IMR-90 (cell line): ENCODE results near the gene ISOC2. TPM values are rescaled to one million over a fixed set of nuclear protein-coding genes. Genes with fewer than 3 reads are reported as not detected.
A peak's percentile ranks its signal among the peaks of the same experiment; 100 is the strongest.

Experiments used
- ATAC-seq: fragments of 200-7000 bp; cut with Tn5 transposase; 2 replicates; pipeline ENCODE4 v1.9.1; 2020; ENCODE audit warnings: low read depth, mild to moderate bottlenecking, moderate library complexity
- BruUV-seq: library from RNA; stranded (reverse); fragments of 400-500 nt; replicated peaks from 2 replicates; lab custom pipeline; 2021; lab: Mats Ljungman, UMichigan
- CTCF ChIA-PET: fragments of 300-600 bp; formaldehyde crosslinking; extraction: SDS; loops from one replicate; lab custom pipeline; 2021; ENCODE audit warnings: antibody characterized with exemption; lab: Yijun Ruan, JAX
- POLR2A ChIA-PET: fragments of 300-600 bp; sonication (Branson Sonifier 250); formaldehyde crosslinking; loops from one replicate; lab custom pipeline; 2022; ENCODE audit warnings: antibody characterized with exemption; ENCODE audit not compliant: unreplicated experiment; lab: Charles Lee
- DNase-seq: peaks from one replicate; pipeline ENCODE4 v3.0.0; 2013
- H2AFZ ChIP-seq: replicated peaks from 2 replicates; pipeline ENCODE3; 2013; ENCODE audit warnings: low read length, mild to moderate bottlenecking; ENCODE audit not compliant: poor library complexity
- H2AK5ac ChIP-seq: 2 replicates; pipeline ENCODE4 v1.6.1; 2013; ENCODE audit warnings: low read depth, low read length, inconsistent platforms
- H2AK9ac ChIP-seq: replicated peaks from 2 replicates; pipeline ENCODE3; 2013; ENCODE audit warnings: mild to moderate bottlenecking, low read depth, low read length, moderate library complexity; ENCODE audit not compliant: poor library complexity
- H2BK120ac ChIP-seq: 2 replicates; pipeline ENCODE4 v1.6.1; 2013; ENCODE audit warnings: low read depth, low read length, inconsistent platforms
- H2BK15ac ChIP-seq: 3 replicates; pipeline ENCODE4 v1.6.1; 2013; ENCODE audit warnings: low read depth, low read length, inconsistent platforms
- H2BK20ac ChIP-seq: 2 replicates; pipeline ENCODE4 v1.6.1; 2013; ENCODE audit warnings: low read depth, mild to moderate bottlenecking, inconsistent platforms, low read length, moderate library complexity
- H2BK5ac ChIP-seq: 2 replicates; pipeline ENCODE4 v1.6.1; 2013; ENCODE audit warnings: mild to moderate bottlenecking, low read depth, low read length, inconsistent platforms; ENCODE audit not compliant: poor library complexity, severe bottlenecking
- H3K14ac ChIP-seq: replicated peaks from 2 replicates; pipeline ENCODE4 v1.6.1; 2013; ENCODE audit warnings: low read depth, low read length, inconsistent platforms
- H3K18ac ChIP-seq: 2 replicates; pipeline ENCODE4 v1.6.1; 2013; ENCODE audit warnings: low read depth, low read length, control low read depth
- H3K23ac ChIP-seq: 2 replicates; pipeline ENCODE4 v1.6.1; 2013; ENCODE audit warnings: low read depth, low read length, inconsistent platforms
- H3K27ac ChIP-seq: 2 replicates; pipeline ENCODE4 v1.5.1; 2013; ENCODE audit warnings: mild to moderate bottlenecking, control low read depth, low read length; ENCODE audit not compliant: insufficient read depth
- H3K27me3 ChIP-seq: 2 replicates; pipeline ENCODE4 v1.6.1; 2013; ENCODE audit warnings: low read length; ENCODE audit not compliant: control insufficient read depth, insufficient read depth
- H3K36me3 ChIP-seq: 2 replicates; pipeline ENCODE4 v1.6.1; 2013; ENCODE audit warnings: low read length, mixed read lengths; ENCODE audit not compliant: control insufficient read depth, insufficient read depth
- H3K4ac ChIP-seq: 2 replicates; pipeline ENCODE4 v1.6.1; 2013; ENCODE audit warnings: low read depth, low read length, inconsistent platforms
- H3K4me1 ChIP-seq: 2 replicates; pipeline ENCODE4 v1.6.1; 2013; ENCODE audit warnings: low read length, mixed read lengths; ENCODE audit not compliant: control insufficient read depth, insufficient read depth
- H3K4me2 ChIP-seq: 2 replicates; pipeline ENCODE4 v1.6.1; 2013; ENCODE audit warnings: low read depth, mild to moderate bottlenecking, control low read depth, low read length, moderate library complexity
- H3K4me3 ChIP-seq: 2 replicates; pipeline ENCODE4 v1.5.1; 2013; ENCODE audit warnings: low read depth, mild to moderate bottlenecking, control low read depth, low read length, moderate library complexity; ENCODE audit not compliant: insufficient read depth
- H3K56ac ChIP-seq: 2 replicates; pipeline ENCODE4 v1.6.1; 2013; ENCODE audit warnings: low read length, inconsistent platforms; ENCODE audit not compliant: insufficient read depth; ENCODE audit errors: extremely low read depth
- H3K79me1 ChIP-seq, 2 experiments: 2 replicates each; pipeline ENCODE4 v1.6.1; 2013; ENCODE audit warnings: low read length in 2 of 2, inconsistent platforms in 1 of 2, low read depth in 1 of 2
- H3K9ac ChIP-seq: 2 replicates; pipeline ENCODE4 v1.6.1; 2013; ENCODE audit warnings: low read depth, low read length, control low read depth
- H3K9me1 ChIP-seq: 2 replicates; pipeline ENCODE4 v1.6.1; 2013; ENCODE audit warnings: low read length, inconsistent platforms; ENCODE audit not compliant: insufficient read depth
- H3K9me3 ChIP-seq: 2 replicates; pipeline ENCODE4 v1.6.1; 2013; ENCODE audit warnings: low read length; ENCODE audit not compliant: control insufficient read depth, insufficient read depth
- H4K20me1 ChIP-seq: 2 replicates; pipeline ENCODE4 v1.6.1; 2013; ENCODE audit warnings: low read length, inconsistent platforms; ENCODE audit not compliant: insufficient read depth
- H4K5ac ChIP-seq: 2 replicates; pipeline ENCODE4 v1.6.1; 2013; ENCODE audit warnings: mild to moderate bottlenecking, low read depth, low read length, control low read depth
- H4K8ac ChIP-seq, 2 experiments: 2 replicates each; pipeline ENCODE4 v1.6.1; 2013; ENCODE audit warnings: low read depth in 2 of 2, low read length in 2 of 2, control low read depth in 1 of 2, inconsistent platforms in 1 of 2
- H4K91ac ChIP-seq: 2 replicates; pipeline ENCODE4 v1.6.1; 2013; ENCODE audit warnings: low read depth, low read length, inconsistent platforms; ENCODE audit not compliant: insufficient read depth
- CEBPB ChIP-seq: IDR thresholded peaks from 2 replicates; pipeline ENCODE4 v1.6.1; 2012; ENCODE audit warnings: low read depth, low read length, improper control_type of control experiment
- CHD1 ChIP-seq: IDR thresholded peaks from 2 replicates; pipeline ENCODE4 v1.6.1; 2012; ENCODE audit warnings: low read depth, low read length, improper control_type of control experiment
- FOS ChIP-seq: fragments of 150-350 bp; IDR thresholded peaks from 2 replicates; pipeline ENCODE4 v1.6.1; 2016; ENCODE audit warnings: low read depth, low read length
- MAFK ChIP-seq: IDR thresholded peaks from 2 replicates; pipeline ENCODE4 v1.6.1; 2012; ENCODE audit warnings: low read depth, low read length, improper control_type of control experiment
- MXI1 ChIP-seq: IDR thresholded peaks from 2 replicates; pipeline ENCODE4 v1.6.1; 2012; ENCODE audit warnings: low read depth, mild to moderate bottlenecking, low read length, moderate library complexity, borderline replicate concordance
- NFE2L2 ChIP-seq: fragments of 150-350 bp; IDR thresholded peaks from 2 replicates; pipeline ENCODE4 v1.6.1; 2016; ENCODE audit warnings: low read depth, mild to moderate bottlenecking, low read length
- POLR2A ChIP-seq: IDR thresholded peaks from 2 replicates; pipeline ENCODE4 v1.6.1; 2012; ENCODE audit warnings: mild to moderate bottlenecking, low read depth, low read length
- RAD21 ChIP-seq: IDR thresholded peaks from 2 replicates; pipeline ENCODE4 v1.6.1; 2012; ENCODE audit warnings: low read length, improper control_type of control experiment
- RCOR1 ChIP-seq: IDR thresholded peaks from 2 replicates; pipeline ENCODE4 v1.6.1; 2012; ENCODE audit warnings: mild to moderate bottlenecking, low read length, improper control_type of control experiment; ENCODE audit not compliant: insufficient replicate concordance
- RFX5 ChIP-seq: IDR thresholded peaks from 2 replicates; pipeline ENCODE4 v1.8.0; 2012; ENCODE audit warnings: low read depth, mild to moderate bottlenecking, low read length, moderate library complexity
- WGBS, 2 experiments: methylation state at CpG; one replicate each; pipeline versions ENCODE4 v1.1.5 to v1.1.7; 2013; ENCODE audit warnings: missing lambda C conversion rate in 2 of 2; ENCODE audit not compliant: insufficient read length in 1 of 2; ENCODE audit errors: extremely low coverage in 2 of 2; 5-methylcytosine and 5-hydroxymethylcytosine counted together
- dilution Hi-C: fragments of 300-500 bp; cut with HindIII; formaldehyde crosslinking; loops from one replicate; pipeline ENCODE4 v1.14.3; 2018; ENCODE audit warnings: low sequenced_read_pairs; ENCODE audit not compliant: unreplicated experiment
- in situ Hi-C: fragments of 300-500 bp; cut with MboI; formaldehyde crosslinking; loops from 3 replicates; pipeline ENCODE4 v1.14.3; 2019; ENCODE audit warnings: low sequenced_read_pairs, inconsistent platforms, mixed read lengths
- intact Hi-C: fragments of 100-400 bp; cut with micrococcal nuclease; formaldehyde crosslinking; loops from 2 replicates; pipeline ENCODE4 v1.10.0; 2022
- polyA plus RNA-seq, 3 experiments: library from polyadenylated mRNA; depleted of rRNA; stranded (reverse); fragments of >200 nt; gene quantifications; 2 replicates each; pipeline ENCODE4 v1.2.3, GENCODE V29; 2012; ENCODE audit warnings: low replicate concordance in 1 of 3
- total RNA-seq: library from RNA; depleted of rRNA; stranded (reverse); fragments of >200 nt; gene quantifications from 2 replicates; pipeline ENCODE4 v1.2.3, GENCODE V29; 2012
- TF ChIP-seq, protein P1 (sequence below): fragments of 150-350 bp; IDR thresholded peaks from 2 replicates; pipeline ENCODE4 v1.6.1; 2017; ENCODE audit warnings: mild to moderate bottlenecking, antibody characterized with exemption, low read length, low read depth
- TF ChIP-seq, protein P2 (sequence below): conservative IDR thresholded peaks from 2 replicates; pipeline ENCODE4 v1.5.1; 2012; ENCODE audit warnings: mild to moderate bottlenecking, low read depth, low read length, improper control_type of control experiment
- TF ChIP-seq, protein P3 (sequence below): fragments of 150-350 bp; IDR thresholded peaks from 2 replicates; pipeline ENCODE4 v1.6.1; 2016; ENCODE audit warnings: low read depth, mild to moderate bottlenecking, low read length, moderate library complexity, borderline replicate concordance

ISOC2 gene
- total and polyA plus RNA-seq, 2 of the 4 experiments (the other 2 are of a cell fraction) = 56.1 to 82.1 TPM

DNA sequence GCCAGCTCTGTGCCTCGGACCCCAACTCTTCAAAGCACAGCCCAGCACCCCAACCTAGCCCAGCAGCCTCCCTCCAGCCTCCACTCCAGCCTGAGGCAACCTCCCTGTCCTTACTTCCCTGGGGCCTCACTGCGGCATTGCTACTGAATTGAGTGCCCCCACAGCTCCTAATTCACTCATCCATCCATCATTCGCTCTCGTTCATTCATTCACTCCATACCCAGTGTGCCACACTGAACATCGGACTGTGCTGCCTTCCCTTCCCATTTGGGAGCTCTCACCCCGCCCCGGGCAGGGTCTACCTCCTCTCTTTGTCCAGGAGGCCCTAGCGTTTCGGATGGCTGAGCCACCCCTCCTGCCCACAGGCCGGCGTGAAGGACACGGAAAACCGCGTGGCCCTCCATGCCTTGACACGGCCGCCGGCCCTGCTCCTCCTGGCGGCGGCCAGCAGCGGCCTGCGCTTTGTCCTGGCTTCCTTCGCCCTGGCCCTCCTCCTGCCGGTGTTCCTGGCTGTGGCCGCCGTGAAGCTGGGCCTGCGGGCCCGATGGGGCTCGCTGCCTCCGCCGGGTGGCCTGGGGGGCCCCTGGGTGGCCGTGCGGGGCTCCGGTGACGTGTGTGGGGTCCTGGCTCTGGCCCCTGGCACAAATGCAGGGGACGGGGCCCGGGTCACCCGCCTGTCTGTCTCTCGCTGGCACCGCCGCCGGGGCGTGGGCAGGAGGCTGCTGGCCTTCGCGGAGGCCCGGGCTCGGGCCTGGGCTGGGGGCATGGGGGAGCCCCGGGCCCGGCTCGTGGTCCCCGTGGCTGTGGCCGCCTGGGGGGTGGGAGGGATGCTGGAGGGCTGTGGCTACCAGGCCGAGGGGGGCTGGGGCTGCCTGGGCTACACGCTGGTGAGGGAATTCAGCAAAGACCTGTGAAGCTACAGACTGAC is 24.9 kb upstream of the ISOC2 start:
- DNase-seq = no peak
- Histone ChIP-seq H3K14ac (peak overlapping the region; percentile 63; the same call in 1 of the 2 replicates), H3K9me1 (0 out of 2 replicates have a peak, but pooled peaks cover 4% of the 10 kb centered on the region), H3K27ac (peak overlapping the region; percentile 89), H3K79me1 (peaks cover 5 to 36% of the 10 kb centered on the region in 2 experiments), H3K9ac (peak overlapping the region; percentile 51), H3K4me2 (peak overlapping the region; percentile 66), H3K18ac (peak overlapping the region; percentile 44; the same call in 1 of the 2 replicates), H2AK5ac (peak overlapping the region; percentile 85), H2BK120ac (peak overlapping the region; percentile 58; the same call in 1 of the 2 replicates), H3K9me3 (no peaks in the 10 kb centered on the region), H3K23ac (peak overlapping the region; percentile 24), H4K5ac (peak overlapping the region; percentile 49), H3K56ac (no peak overlapping the region), H3K4me1 (peaks cover 30% of the 10 kb centered on the region), H3K4ac (peak overlapping the region; percentile 82), H2AFZ (peak overlapping the region; percentile 76), H2BK20ac (no peak overlapping the region), H2BK15ac (no peak overlapping the region), H2AK9ac (peak overlapping the region; percentile 99), H4K20me1 (0 out of 2 replicates have a peak, but pooled peaks cover 4% of the 10 kb centered on the region), H4K8ac (peak overlapping the region; percentile 74 to 90; a peak in 2 of 4 replicates), H3K36me3 (peaks cover 10% of the 10 kb centered on the region; the same call in 1 of the 2 replicates), H4K91ac (peak overlapping the region; percentile 62), H3K27me3 (no peaks in the 10 kb centered on the region), H2BK5ac (peak overlapping the region; percentile 90), H3K4me3 (no peak overlapping the region)
- dilution Hi-C loops (no loop called here), in situ Hi-C loops (loop anchor here (25.0 kb wide), 1 partner anchor 1024 kb away; the partner anchor contains the start of genes CDC42EP5 and LENG9), intact Hi-C loops (no loop called here)
- ChIA-PET CTCF (interaction anchor here (1.1 kb wide), 1 partner anchor 17 kb away, joined by 6 read pairs; no protein-coding TSS in a partner anchor), POLR2A (interaction anchor here (2.2 kb wide), 1 partner anchor 10 kb away, joined by 8 read pairs; the partner anchor contains the start of gene ZNF628)
- ATAC-seq = no peak
- 83% methylated on average over 40 of the region's 53 CpGs; no CpG with 5 or more reads in 1 of the 2 experiments for WGBS, 2 experiments
- no TSS peak for BruUV-seq
- TF ChIP-seq, protein P1, sequence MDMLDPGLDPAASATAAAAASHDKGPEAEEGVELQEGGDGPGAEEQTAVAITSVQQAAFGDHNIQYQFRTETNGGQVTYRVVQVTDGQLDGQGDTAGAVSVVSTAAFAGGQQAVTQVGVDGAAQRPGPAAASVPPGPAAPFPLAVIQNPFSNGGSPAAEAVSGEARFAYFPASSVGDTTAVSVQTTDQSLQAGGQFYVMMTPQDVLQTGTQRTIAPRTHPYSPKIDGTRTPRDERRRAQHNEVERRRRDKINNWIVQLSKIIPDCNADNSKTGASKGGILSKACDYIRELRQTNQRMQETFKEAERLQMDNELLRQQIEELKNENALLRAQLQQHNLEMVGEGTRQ = no peak
- TF ChIP-seq NFE2L2 (no peak), FOS (no peak), POLR2A (no peak; the same call in 1 of the 2 replicates), CHD1 (no peak), RAD21 (no peak), CEBPB (no peak), MXI1 (no peak), MAFK (no peak), RCOR1 (no peak), RFX5 (no peak)
- TF ChIP-seq, protein P2, sequence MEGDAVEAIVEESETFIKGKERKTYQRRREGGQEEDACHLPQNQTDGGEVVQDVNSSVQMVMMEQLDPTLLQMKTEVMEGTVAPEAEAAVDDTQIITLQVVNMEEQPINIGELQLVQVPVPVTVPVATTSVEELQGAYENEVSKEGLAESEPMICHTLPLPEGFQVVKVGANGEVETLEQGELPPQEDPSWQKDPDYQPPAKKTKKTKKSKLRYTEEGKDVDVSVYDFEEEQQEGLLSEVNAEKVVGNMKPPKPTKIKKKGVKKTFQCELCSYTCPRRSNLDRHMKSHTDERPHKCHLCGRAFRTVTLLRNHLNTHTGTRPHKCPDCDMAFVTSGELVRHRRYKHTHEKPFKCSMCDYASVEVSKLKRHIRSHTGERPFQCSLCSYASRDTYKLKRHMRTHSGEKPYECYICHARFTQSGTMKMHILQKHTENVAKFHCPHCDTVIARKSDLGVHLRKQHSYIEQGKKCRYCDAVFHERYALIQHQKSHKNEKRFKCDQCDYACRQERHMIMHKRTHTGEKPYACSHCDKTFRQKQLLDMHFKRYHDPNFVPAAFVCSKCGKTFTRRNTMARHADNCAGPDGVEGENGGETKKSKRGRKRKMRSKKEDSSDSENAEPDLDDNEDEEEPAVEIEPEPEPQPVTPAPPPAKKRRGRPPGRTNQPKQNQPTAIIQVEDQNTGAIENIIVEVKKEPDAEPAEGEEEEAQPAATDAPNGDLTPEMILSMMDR = no peak
- TF ChIP-seq, protein P3, sequence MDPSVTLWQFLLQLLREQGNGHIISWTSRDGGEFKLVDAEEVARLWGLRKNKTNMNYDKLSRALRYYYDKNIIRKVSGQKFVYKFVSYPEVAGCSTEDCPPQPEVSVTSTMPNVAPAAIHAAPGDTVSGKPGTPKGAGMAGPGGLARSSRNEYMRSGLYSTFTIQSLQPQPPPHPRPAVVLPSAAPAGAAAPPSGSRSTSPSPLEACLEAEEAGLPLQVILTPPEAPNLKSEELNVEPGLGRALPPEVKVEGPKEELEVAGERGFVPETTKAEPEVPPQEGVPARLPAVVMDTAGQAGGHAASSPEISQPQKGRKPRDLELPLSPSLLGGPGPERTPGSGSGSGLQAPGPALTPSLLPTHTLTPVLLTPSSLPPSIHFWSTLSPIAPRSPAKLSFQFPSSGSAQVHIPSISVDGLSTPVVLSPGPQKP = no peak
